BLaER1 (cell line): ENCODE measurements around the gene STXBP6.

ENCODE experiments used
- H3K27ac ChIP-seq: shearing (Covaris generic); formaldehyde crosslinking; 2 replicates; pipeline ENCODE4 v1.8.1; 2022
- H3K27me3 ChIP-seq: shearing (Covaris generic); formaldehyde crosslinking; 2 replicates; pipeline ENCODE4 v1.8.1; 2022
- H3K36me3 ChIP-seq: shearing (Covaris generic); formaldehyde crosslinking; 2 replicates; pipeline ENCODE4 v1.8.1; 2022
- H3K4me1 ChIP-seq: shearing (Covaris generic); formaldehyde crosslinking; 2 replicates; pipeline ENCODE4 v1.8.1; 2022
- H3K4me2 ChIP-seq: shearing (Covaris generic); formaldehyde crosslinking; 2 replicates; pipeline ENCODE4 v1.8.1; 2022
- H3K4me3 ChIP-seq: shearing (Covaris generic); formaldehyde crosslinking; 2 replicates; pipeline ENCODE4 v1.8.1; 2022
- H3K9ac ChIP-seq: shearing (Covaris generic); formaldehyde crosslinking; 2 replicates; pipeline ENCODE4 v1.8.1; 2022
- H3K9me3 ChIP-seq: shearing (Covaris generic); formaldehyde crosslinking; 2 replicates; pipeline ENCODE4 v1.8.1; 2022
- H4K20me1 ChIP-seq: shearing (Covaris generic); formaldehyde crosslinking; 2 replicates; pipeline ENCODE4 v1.8.1; 2022
- Cebpa-rat ChIP-seq: shearing (Covaris generic); IDR thresholded peaks from 2 replicates; pipeline ENCODE4 v1.8.1; 2022

Gene STXBP6

DNA sequence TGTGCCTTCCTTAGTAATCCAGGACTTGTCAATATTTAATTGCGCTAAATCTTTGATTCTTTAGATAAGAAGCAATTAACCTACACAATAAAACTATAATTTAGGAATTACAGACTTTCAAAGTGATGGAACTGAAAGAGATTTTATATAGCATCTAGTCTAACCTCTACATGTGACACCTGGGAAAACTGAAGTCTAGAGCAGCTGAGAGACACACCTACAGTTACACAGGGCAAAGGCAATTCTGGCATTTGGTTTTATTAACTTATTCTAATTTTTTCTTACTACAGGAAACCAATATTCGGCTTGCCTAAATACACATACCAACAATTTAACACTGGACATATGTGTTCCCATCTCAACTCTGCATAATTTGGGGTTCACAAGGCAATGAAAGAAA is 196.5 kb downstream of the STXBP6 start:
- Histone ChIP-seq H3K4me1 (no peaks in the 10 kb centered on the region), H3K4me3 (no peak overlapping the region), H4K20me1 (no peaks in the 10 kb centered on the region), H3K4me2 (no peak overlapping the region), H3K27ac (no peak overlapping the region), H3K27me3 (no peaks in the 10 kb centered on the region), H3K9me3 (no peaks in the 10 kb centered on the region), H3K36me3 (no peaks in the 10 kb centered on the region), H3K9ac (no peak overlapping the region)
- no peak for TF ChIP-seq Cebpa-rat

DNA sequence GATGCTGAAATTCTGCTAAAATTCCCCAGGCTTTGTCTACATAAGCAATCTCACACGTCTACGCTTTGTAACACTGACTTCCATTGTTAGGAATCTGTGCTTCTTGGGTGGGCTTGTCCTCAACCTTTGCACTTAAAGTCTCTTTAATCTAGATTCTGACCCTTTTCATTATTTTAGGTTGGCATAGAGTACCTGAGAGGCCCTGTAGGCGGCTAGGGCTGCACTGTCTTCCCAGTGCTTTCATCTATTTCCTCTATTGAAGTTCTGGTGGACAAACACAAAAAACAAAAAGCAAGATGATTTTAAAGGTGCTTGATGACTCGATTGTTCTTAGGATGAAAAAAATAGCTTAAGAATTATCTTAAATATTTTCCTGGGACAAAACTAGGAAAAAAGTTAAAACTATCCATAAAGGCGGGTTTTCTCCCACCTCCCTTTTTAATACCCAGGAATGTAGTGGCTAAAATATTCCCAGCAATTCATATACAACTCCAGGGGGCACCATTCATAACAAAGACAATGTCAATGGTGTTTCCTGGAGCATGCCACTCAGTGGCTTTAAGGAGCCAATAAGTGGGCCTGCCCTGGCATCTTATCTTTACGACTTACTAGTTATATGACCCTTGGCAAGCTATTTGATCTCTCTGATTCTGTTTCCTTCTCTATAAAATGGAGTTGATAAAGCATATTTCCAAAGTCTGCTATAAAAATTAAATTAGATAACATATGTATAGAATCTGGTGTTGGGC is 197.5 kb downstream of the STXBP6 start:
- no peak overlapping the region for H3K27ac ChIP-seq
- H3K4me2 ChIP-seq: no peak overlapping the region
- no peak overlapping the region for H3K4me3 ChIP-seq
- no peaks in the 10 kb centered on the region for H3K9me3 ChIP-seq
- no peak overlapping the region for H3K9ac ChIP-seq
- no peaks in the 10 kb centered on the region for H3K4me1 ChIP-seq
- no peaks in the 10 kb centered on the region for H4K20me1 ChIP-seq
- H3K27me3 ChIP-seq: no peaks in the 10 kb centered on the region
- no peaks in the 10 kb centered on the region for H3K36me3 ChIP-seq
- no peak for TF ChIP-seq Cebpa-rat

DNA sequence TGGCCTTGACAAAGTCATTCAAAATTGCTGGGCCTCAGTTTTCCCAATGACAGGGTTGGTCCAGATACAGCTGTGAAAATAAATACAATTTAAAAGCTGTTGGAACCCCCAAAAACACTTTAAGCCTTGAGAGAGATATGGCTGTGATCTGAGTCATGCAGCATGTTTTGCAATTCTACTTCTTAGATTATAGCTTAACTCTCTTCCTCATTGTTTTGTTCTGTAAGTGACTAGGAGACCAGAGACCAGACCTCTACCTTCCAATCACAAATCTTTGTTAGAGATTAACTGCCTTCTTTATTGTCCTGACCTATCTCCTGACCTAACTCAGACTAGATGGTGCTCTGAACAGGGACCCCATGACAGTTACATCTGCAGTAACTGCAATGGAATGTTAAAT is 198.1 kb downstream of the STXBP6 start:
- H3K9ac ChIP-seq: no peak overlapping the region
- H3K4me2 ChIP-seq: no peak overlapping the region
- H3K4me3 ChIP-seq: no peak overlapping the region
- no peaks in the 10 kb centered on the region for H3K36me3 ChIP-seq
- H3K27me3 ChIP-seq: no peaks in the 10 kb centered on the region
- no peaks in the 10 kb centered on the region for H4K20me1 ChIP-seq
- no peaks in the 10 kb centered on the region for H3K4me1 ChIP-seq
- H3K9me3 ChIP-seq: no peaks in the 10 kb centered on the region
- no peak overlapping the region for H3K27ac ChIP-seq
- no peak for TF ChIP-seq Cebpa-rat

DNA sequence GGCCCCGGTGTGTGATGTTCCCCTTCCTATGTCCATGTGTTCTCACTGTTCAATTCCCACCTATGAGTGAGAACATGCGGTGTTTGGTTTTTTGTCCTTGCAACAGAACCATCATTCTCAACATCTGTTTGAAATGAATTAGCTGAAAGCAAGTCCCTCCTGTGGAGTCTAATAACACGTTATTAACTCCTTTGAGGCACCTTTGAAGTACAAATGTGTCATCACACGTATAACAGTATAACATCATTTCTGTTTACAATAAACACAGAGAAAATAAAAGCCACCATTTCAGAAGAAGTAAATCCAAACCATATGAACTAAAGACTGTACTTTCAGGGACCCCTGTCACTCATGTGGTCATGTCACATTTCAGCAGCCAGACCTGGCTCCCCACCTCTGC is 198.5 kb downstream of the STXBP6 start:
- Histone ChIP-seq H3K9me3 (no peaks in the 10 kb centered on the region), H3K27ac (no peak overlapping the region), H3K4me3 (no peak overlapping the region), H3K4me1 (no peaks in the 10 kb centered on the region), H4K20me1 (no peaks in the 10 kb centered on the region), H3K27me3 (no peaks in the 10 kb centered on the region), H3K4me2 (no peak overlapping the region), H3K9ac (no peak overlapping the region), H3K36me3 (no peaks in the 10 kb centered on the region)
- TF ChIP-seq Cebpa-rat: no peak

DNA sequence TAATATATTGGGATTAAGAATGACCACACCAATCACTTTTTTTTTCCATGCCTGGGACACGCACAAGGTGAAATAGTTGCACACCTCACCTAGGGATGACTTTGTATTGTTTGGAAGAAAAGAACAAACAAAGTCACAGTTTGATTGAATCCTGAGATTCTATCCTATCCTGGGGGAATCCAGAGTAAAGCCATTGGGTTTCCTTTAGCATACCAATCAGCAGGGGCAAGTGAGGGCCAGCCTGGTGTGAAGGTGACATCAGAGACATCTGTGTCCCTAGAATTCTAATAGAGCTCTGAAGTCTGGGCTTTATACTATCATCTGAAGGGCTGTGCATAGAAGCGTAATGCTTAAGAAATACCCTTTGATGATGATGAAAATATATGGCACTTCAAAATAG is 199.9 kb downstream of the STXBP6 start:
- Histone ChIP-seq H3K9ac (no peak overlapping the region), H3K27me3 (no peaks in the 10 kb centered on the region), H4K20me1 (no peaks in the 10 kb centered on the region), H3K9me3 (no peaks in the 10 kb centered on the region), H3K27ac (no peak overlapping the region), H3K36me3 (no peaks in the 10 kb centered on the region), H3K4me2 (no peak overlapping the region), H3K4me3 (no peak overlapping the region), H3K4me1 (no peaks in the 10 kb centered on the region)
- TF ChIP-seq Cebpa-rat: no peak

DNA sequence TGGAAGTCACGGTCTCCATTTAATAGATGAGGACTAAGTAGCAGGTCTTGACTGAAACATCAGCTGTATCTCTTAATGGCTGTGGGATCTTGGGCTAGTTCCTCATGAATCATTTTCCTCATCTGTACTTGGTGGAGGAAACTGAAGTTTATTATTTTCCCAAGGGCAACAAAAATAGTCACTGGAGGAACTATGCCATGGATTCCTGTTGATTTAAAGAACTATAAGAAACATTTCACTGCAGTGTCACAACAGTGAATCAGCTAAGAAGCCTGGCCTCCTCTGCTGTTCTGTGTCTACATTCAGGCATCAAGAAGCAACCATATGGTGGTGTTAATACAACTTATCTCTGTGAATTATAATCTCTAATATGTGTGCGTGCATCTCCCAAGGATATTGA is 200.5 kb downstream of the STXBP6 start:
- H3K4me1 ChIP-seq: no peaks in the 10 kb centered on the region
- H3K9me3 ChIP-seq: no peaks in the 10 kb centered on the region
- H3K9ac ChIP-seq: no peak overlapping the region
- H4K20me1 ChIP-seq: no peaks in the 10 kb centered on the region
- H3K27ac ChIP-seq: no peak overlapping the region
- H3K27me3 ChIP-seq: no peaks in the 10 kb centered on the region
- H3K4me2 ChIP-seq: no peak overlapping the region
- no peaks in the 10 kb centered on the region for H3K36me3 ChIP-seq
- TF ChIP-seq Cebpa-rat: no peak
- no peak overlapping the region for H3K4me3 ChIP-seq

DNA sequence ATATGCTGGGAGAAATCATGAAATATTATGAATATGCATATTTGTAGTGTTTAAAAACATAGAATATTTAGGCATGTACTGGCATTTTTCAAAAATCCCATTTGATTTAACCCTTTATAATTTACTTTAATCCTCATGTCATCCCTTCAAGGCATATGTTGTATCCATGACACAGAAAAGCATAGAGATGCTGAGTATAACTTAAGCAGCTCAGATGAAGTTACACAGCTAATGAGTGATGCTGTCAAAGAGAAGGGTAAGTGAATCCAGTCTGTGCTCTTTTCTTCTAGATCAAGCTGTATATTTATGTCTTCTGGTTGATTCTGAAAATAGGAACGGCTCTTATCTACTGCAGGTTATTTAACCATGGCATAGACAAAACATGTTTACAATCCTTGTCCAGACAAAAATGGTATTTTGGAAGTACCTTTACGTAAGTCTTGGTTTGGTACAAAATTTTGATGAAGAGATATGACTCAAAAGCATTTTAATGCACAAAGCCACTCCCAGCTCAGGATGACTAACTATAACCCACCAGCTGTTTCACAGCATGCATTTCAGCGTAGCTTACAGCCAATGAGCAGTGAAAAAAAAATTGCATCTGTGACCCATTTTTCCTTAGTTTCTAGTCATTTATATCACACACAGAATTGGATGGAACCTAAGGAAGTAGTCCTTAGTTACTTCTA is 201.7 kb downstream of the STXBP6 start:
- no peaks in the 10 kb centered on the region for H3K36me3 ChIP-seq
- H3K9me3 ChIP-seq: no peaks in the 10 kb centered on the region
- no peaks in the 10 kb centered on the region for H4K20me1 ChIP-seq
- no peaks in the 10 kb centered on the region for H3K27me3 ChIP-seq
- H3K27ac ChIP-seq: no peak overlapping the region
- H3K4me3 ChIP-seq: no peak overlapping the region
- no peak for TF ChIP-seq Cebpa-rat
- no peak overlapping the region for H3K9ac ChIP-seq
- H3K4me2 ChIP-seq: no peak overlapping the region
- H3K4me1 ChIP-seq: no peaks in the 10 kb centered on the region

DNA sequence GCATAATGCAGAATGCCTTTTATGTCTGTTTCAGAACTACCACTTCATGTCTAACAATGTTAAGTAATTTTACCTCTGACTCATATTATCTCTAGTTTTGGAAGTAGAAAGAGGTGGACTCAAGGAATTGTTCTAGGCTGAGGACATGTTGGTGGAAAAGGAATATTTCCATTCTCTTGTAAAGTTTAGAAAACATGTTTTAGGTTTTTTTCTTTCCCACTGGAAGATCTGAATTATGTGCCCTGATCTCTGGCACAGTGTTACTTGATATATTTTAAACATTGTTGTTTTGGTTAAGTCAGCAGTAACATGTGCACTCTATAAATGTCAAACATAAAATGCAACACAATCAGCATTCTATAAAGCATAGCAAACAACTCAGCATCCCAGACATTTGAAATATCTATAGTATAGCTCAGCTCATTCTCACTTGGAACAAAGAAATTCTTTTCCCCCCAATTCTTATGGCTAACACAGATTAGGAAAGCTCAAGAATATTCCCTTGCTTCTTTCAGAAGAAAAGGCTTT is 202.3 kb downstream of the STXBP6 start:
- no peaks in the 10 kb centered on the region for H4K20me1 ChIP-seq
- no peaks in the 10 kb centered on the region for H3K9me3 ChIP-seq
- TF ChIP-seq Cebpa-rat: no peak
- H3K27ac ChIP-seq: no peak overlapping the region
- no peak overlapping the region for H3K4me2 ChIP-seq
- H3K4me1 ChIP-seq: no peaks in the 10 kb centered on the region
- H3K27me3 ChIP-seq: no peaks in the 10 kb centered on the region
- H3K9ac ChIP-seq: no peak overlapping the region
- H3K4me3 ChIP-seq: no peak overlapping the region
- H3K36me3 ChIP-seq: no peaks in the 10 kb centered on the region

DNA sequence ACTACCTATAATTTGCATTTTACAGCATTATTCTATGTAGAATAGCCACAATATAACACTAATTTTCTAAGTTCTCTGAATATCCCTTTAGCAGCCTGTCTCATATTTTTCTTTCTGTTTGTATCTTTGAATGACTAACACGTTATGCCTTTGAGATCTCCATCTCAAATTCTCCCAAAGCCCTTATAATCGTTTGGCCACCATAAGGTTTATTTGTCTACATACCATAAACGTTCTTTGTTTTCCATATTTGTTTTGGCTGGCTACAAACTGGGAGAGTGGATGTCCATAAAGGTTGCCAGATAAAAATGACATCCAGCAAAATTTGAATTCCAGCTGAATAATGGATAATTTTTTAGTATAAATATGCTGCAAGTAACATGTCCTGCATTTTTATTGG is 203.7 kb downstream of the STXBP6 start:
- no peaks in the 10 kb centered on the region for H3K4me1 ChIP-seq
- no peak overlapping the region for H3K4me2 ChIP-seq
- H3K4me3 ChIP-seq: no peak overlapping the region
- H3K9ac ChIP-seq: no peak overlapping the region
- no peaks in the 10 kb centered on the region for H4K20me1 ChIP-seq
- TF ChIP-seq Cebpa-rat: no peak
- H3K9me3 ChIP-seq: no peaks in the 10 kb centered on the region
- no peak overlapping the region for H3K27ac ChIP-seq
- no peaks in the 10 kb centered on the region for H3K27me3 ChIP-seq
- no peaks in the 10 kb centered on the region for H3K36me3 ChIP-seq

DNA sequence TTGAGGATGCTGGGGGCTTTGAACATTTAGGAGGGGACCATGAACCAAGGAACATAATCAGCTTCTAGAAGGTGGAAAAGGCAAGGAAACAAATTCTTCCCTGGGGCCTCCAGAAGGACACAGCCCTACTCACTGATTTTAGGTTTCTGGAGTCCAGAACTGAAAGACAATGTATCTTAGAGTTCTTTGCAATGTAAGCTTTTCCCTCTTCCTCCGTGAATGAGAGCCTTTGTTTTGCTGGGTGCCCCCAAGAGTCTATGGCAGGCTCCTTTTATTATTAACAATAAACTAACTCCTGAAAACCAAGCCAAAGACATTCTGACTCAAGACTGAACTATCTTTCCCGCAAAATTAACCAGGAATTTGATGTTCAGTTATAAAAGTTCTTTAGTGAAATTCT is 204.1 kb downstream of the STXBP6 start:
- H3K27ac ChIP-seq: no peak overlapping the region
- H3K4me2 ChIP-seq: no peak overlapping the region
- no peak for TF ChIP-seq Cebpa-rat
- H3K27me3 ChIP-seq: no peaks in the 10 kb centered on the region
- H3K4me1 ChIP-seq: no peaks in the 10 kb centered on the region
- H3K9me3 ChIP-seq: no peaks in the 10 kb centered on the region
- H3K4me3 ChIP-seq: no peak overlapping the region
- no peaks in the 10 kb centered on the region for H4K20me1 ChIP-seq
- H3K9ac ChIP-seq: no peak overlapping the region
- no peaks in the 10 kb centered on the region for H3K36me3 ChIP-seq
